ENCODE data around the gene MRPS35.

MRPS35 gene

DNA sequence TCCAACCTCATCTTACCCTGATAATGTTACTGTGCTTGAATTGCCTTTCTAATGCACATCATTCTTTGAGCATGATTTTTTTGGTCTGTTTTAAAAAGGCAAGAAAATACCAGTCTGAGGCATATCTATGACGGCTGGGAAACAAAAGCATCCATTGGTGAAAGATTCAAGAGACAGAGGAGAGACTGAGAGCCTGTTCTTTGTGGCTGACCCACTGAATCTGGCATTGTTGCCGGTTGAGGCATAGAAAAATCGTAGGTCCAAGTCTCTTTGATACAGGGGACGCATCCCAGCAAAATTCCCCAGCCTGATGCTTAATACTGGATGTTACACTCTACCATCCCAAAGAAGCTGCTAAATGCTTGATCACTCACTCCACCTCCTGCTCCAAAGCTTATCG lies 66.5 kb downstream of the MRPS35 start:
- DNase-seq = no peak

DNA sequence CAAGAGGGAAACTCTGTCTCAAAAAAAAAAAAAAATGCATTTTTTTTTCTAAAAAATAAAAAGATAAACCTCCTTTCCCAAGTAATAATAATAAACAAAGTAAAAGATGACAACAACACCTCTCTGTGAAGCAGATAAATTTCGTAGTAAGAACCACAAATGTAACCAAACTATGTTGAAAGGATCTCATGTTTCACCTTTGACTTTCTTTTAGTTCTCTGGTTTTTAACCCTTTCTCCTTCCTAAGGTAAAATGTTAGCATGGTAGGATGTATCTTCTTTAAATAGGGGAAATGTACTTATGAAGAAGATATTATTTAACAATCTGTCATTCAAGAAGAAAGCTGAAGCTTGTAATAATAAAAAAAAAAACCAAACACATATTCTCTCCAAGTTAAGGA lies 67.6 kb downstream of the MRPS35 start:
- DNase-seq = no peak

DNA sequence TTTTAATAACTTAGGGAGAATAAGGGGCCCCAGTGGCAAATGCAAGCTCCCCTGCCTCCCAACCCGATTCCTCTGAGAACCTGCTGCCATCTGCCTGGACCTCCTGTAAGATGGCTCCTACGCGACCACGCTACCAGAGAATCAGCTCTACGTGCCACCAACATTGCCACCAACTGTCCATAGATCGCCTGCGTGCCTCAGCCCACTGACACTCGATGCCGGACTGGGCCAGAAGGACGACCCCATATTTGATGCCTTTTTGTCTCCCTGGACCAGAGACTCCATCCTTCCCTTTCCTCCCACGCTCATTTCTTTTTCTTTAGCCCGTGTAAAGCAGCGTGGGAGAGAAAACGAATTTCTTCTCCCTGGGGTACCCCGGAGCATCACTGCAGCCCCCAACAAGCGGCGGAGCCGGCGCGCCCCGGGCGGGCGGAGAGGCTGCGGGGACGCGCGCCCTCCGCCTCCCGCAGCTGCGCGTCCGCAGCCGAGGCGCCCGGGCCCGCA lies 68.8 kb downstream of the MRPS35 start:
- peak; percentile 75 for DNase-seq

DNA sequence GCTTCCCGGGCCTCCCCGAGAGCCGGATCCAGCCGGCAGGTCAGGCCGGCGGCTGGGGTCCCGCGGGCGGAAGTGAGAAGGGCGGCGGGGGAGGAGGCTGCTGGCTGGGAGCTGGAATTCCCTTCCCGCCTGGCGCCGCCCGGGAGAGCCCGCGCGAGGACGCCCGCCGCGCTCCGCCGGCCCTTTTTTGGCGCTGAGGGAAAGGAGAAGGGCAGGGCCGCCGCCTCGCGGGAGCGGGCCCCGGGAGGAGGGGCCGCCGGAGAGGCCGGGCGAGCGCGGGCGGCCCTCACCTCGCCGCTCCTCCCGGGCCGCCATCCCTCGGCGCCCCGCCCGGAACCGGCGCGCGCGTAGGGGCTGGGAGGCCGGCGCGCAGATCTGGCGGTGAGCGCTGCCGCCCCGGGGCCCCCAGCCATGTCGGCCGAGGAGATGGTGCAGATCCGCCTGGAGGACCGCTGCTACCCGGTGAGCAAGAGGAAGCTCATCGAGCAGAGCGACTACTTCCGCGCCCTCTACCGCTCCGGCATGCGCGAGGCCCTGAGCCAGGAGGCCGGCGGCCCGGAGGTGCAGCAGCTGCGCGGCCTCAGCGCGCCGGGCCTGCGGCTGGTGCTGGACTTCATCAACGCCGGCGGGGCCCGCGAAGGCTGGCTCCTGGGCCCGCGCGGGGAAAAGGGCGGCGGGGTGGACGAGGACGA lies 69.4 kb downstream of the MRPS35 start, which contains the start of the genes KLHL42 and MANSC4:
Gene KLHL42 (plus strand): TSS at position 314 of the 692 bp plus-strand sequence. CDS start 98 bp downstream, at position 412.
Gene MANSC4 (minus strand): TSS at position 317 of the 692 bp plus-strand sequence. CDS start 8,960 bp downstream, outside the sequence.
- DNase-seq = peak; percentile 80

DNA sequence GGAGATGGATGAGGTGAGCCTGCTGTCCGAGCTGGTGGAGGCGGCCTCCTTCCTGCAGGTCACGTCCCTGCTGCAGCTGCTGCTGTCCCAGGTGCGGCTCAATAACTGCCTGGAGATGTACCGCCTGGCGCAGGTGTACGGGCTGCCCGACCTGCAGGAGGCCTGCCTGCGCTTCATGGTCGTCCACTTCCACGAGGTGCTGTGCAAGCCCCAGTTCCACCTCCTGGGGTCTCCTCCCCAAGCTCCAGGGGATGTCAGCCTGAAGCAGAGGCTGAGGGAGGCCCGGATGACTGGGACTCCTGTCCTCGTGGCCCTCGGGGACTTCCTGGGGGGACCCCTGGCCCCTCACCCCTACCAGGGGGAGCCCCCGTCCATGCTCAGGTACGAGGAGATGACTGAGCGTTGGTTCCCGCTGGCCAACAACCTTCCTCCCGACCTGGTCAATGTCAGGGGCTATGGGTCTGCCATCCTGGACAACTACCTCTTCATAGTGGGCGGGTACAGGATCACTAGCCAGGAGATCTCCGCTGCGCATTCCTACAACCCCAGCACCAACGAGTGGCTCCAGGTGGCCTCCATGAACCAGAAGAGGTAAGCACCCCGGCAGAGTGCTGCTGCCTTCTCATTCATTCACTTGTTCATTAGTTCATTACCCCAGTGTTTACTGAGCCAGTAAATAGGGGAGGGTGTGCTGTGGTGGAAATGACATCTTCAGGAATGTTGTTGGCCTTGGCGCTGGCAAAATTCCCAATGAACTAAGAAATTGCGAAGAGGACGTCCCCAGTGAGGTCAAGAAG lies 70.2 kb downstream of the MRPS35 start:
- peak; percentile 36 for DNase-seq

DNA sequence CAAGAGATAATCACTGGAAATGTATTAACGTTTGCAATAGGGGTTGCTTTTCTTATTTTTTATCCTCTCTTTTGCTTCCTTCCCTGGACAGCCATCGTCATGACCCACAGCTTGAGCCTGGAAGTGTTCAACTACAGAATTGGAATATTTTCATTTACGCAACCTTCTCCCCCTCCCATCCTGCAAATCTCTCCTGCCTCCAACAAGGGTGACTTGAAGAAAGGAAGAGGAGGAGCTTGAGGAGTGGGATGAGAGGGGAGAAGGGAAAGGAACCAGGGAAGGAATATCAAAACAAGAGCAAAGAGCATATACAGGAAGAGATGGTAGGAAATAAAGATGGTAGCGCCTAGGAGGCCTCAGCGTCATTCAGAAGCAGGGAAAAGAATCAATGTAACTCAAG lies 71.0 kb downstream of the MRPS35 start:
- no peak for DNase-seq

DNA sequence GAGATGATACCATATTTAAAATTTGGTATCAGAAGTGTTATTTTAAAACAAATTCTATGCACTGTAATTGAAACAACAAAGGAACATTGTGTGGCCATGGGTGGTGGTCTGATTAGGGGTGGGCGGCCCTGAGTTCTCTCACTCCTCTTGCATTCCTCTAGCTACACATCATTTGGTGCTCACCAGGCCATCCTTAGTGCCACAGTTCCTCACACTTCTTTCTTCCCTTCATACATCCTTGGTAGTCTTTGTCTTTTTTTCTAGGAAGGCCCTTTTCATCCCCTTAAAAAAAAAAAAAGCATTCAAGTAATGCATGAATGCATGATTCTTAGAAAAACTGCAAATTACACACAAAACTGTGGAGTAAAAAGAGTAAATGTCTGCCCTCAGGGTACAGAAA lies 71.8 kb downstream of the MRPS35 start:
- DNase-seq = no peak

DNA sequence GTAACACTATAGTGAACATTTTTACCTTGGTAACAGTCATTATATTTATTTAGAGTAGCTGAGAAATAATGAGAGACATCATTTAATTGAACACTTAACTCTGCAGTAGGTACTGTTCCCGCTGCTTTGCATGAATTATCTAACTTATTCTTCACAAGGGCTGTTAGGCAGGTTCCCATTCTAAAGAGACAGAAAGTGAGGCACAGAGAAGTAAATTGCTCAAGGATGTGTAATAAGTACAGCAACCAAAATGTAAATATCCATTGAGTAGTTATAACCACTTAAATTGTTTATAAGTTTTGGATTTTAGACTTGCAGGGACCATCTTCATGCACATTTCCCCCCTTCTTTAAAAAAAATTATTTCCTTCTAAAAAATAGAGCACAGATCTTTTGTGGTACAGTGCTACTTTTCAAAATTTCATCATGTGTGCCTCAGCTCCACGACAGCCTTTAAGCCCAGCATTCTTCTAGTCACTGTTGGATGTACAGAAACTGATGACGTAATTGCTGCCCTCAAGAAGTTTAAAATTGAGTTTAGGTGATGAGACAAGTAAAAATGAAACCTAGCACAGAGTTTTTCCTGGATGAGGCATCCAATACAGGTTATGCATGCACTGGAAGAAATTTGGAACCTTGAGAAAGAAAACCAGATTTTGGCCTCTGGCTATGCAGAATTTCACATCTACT lies 75.4 kb downstream of the MRPS35 start:
- DNase-seq = no peak

DNA sequence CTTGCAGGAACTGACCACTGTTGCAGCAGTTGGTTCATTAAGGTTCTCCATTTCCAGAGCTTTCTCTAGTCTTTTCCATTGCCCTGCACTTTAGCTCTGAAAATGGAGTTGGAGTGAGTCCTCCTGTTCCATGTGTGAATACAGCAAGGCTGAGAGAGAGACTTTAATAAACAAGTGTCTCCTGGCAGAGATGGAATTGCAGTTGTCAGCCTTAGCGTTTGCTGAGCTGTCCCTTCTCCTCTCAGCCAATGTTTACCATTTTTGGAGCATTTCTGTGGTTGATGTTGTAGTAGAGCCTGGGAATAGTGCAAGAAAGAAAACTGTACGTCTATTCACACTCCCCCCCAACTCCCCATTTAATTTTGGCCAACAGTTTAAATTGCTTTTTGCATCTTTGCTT lies 76.9 kb downstream of the MRPS35 start:
- no peak for DNase-seq

DNA sequence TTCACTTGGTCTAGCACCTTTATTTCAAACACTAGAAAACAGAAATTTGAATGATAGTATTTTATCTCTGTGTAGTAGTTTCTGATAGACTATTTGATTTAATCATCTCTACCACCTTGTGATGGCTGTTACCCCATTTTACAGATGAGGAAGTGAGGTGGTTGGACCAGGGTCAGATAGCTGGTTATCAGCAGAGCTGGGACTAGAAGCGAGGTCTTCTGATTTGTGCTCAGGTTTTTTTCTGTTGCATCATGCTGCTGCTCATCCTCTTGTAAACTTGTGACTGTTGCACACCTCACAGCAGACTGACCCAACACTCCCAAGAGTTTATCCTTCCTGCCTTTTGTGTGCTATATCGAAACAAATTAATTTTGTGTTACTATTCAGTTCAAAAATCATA lies 79.5 kb downstream of the MRPS35 start:
- no peak for DNase-seq

DNA sequence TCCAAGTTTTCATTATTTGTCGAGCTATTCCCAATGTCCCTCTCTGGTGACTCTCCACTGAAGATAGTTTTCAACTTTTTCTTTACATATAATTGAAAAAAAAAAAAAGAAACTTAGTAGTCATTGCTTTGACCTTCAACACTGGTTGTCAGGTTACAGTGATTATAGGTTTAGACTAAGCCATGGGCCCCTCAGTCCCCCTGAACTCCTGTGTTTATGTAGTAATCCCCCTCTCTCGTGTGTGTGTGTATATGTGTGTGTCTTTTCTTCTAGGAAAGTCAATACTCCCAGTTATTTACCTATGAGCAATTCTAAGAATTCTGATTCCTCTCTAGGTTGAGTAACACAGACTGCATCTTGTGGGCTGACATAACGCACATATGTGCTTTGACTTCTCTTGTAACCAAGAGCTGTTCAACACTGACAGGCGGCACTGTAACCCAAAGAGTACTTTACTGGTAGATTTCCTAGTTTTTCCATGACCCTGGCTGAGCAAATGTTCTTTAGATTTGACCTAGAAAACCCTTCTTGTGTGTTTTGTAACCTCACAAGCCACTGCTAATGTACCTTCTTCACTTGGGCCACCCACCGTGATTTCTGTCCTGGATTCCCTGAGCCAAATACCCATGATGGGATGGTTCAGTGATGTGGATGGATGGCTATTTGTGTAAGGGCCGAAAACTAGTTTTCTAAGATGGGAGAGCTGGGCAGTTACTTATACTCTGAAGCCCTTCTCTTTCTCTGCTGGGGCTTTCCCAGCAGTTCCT lies 84.4 kb downstream of the MRPS35 start:
- no peak for DNase-seq

DNA sequence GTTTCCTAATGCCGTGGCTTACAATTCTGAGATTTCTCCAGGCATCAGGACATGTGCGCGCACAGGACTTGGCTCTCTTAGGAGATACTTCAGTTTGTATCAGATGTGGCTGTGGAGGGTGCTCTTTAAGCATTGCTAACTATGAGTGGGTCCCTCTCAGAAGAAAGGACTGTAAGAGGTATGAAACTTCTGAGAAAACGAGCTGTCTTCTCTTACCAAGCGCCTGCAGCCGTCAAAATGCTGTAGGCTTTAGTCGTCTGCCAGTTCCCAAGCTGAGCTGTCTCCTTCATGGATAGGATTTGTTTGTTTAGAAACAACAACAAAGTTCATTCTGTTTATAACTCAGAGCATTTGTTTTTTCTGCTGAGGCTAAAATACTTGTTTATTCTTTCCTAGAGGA lies 85.5 kb downstream of the MRPS35 start:
- no peak for DNase-seq

DNA sequence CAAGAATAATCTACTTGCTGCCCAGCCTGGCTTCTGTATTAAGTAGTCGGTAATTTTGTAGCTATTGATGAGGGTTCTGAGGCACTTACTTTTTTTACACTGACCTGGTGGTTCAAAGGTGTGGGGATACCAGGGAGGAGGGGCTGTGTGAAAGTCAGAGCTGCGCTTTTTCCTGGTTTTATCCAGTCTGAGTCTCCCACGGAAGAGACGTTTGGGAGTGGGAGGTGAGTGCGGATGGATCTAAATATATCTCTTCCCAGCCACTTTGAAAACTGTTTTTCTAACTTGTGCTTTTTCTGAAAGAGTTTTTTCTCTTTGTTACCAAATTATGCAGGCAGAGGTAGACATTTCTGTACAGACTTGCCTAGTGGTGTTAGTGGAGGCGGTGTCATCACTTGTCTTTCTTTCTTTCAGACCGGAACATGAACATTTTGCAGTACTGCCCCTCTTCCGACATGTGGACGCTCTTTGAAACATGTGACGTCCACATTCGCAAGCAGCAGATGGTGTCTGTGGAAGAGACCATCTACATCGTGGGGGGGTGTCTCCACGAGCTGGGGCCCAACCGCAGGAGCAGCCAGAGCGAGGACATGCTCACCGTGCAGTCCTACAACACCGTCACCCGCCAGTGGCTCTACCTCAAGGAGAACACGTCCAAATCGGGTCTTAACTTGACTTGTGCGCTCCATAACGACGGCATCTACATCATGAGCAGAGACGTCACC lies 86.8 kb downstream of the MRPS35 start:
- no peak for DNase-seq

DNA sequence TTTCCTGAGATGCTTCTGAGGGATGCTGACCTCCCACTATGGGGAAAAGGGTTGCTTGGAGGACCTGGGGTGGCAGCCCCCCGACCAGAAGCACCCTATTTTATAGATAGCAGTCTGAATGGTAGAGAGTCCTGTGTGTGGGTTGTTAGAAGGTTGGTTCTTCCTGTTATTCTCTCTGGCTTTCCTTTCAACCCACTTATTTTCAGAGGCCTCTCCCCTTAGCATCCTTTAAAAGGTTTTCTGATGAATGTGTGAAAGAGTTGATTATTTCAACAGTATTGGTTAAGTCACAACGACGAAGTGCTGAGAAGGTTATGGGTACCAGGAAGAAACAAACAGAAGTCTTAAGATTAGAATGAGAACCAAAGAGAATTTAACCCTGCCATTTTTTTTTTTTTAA lies 90.2 kb downstream of the MRPS35 start:
- DNase-seq = no peak

DNA sequence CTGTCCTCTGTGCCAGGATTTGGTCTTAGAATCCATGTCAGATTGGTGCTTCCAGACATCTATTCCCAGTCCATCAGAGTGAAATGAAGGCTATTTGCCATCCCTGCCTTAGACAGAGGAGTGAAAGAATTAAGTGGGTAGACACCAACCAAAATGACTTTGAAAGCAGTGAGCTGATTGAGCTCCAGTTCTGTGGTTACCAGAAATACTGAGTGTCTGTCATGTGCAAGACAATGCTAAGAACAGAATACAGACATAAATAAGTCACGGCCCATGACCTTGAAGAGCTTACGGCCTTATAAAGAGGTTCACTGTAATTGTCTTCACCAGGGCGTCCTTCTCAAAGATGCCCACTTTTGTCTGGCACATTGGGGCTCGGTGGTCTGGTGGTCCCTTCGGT lies 91.0 kb downstream of the MRPS35 start:
- no peak for DNase-seq

DNA sequence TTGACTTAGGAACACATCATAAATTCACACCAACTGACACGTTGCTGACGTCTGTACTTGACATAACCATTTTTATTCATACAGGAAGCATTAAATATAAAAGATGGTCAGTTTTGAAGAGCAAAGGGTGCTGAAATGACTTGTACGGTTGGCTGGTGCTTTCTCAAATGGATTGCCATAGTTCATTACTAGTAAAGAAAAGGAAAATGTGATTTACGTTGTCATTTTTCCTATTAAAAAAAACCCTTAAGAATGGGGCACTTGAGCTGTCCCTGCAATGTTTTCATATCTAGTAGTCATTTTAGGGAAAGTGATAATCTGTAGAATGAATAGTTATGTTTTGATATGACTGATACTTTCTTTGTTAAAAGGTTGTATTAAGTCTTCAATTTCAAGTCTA lies 91.9 kb downstream of the MRPS35 start:
- DNase-seq = no peak

DNA sequence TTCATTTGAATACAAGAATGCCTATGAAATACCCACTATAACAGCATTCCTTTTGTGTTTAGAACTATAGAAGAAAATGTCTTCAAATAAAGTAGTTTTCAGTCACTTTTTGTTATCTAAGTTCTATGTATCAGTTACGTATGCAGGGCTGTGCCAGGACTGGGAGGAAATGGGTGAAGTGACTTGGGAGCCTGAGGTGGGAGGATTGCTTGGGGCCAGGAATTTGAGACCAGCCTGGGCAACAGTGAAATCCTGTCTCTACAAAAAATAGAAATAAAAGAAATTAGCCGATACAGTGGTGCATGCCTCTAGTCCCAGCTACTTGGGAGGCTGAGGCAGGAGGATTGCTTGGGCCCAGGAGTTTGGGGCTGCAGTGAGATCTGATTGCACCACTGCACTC lies 92.3 kb downstream of the MRPS35 start:
- no peak for DNase-seq

DNA sequence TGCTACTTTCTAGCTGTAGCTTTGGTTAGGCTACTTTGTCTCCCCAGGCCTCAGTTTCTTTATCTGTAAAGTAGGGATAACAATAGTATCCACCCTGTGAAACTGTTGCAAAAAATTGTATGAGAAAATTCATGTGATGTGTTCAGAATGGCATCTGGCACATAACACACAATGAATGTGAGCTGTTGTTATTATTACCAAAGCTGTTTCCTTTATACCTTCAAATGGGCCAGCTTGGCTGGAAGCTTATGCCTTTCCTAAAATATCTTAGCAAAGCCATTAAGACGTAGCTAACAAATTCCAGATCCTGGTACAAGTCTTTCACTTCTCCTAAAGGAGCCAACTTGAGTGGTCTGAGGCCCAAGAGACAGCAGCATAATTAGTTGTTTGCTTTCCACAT lies 94.6 kb downstream of the MRPS35 start:
- DNase-seq = no peak

All from NCI-H1694 treated with DMSO at 0.1 percent for 48 hours (cell line).